ENCODE measurements around the gene TFAP2A. TPM values are rescaled to one million over a fixed set of nuclear protein-coding genes. Genes with fewer than 3 reads are reported as not detected.

The TFAP2A gene
- total and polyA plus RNA-seq, 5 experiments from 2014 or later: not detected

- Mint-ChIP-seq H3K27me3 (peaks cover 46 to 93% (median 73%) of the 10 kb centered on the region in 5 donors), H3K9me3 (peaks cover 0 to 21% (median 4%) of the 10 kb centered on the region in 9 donors), H3K36me3 (peaks cover 0 to 12% (median 10%) of the 10 kb centered on the region in 3 donors), H3K27ac (peak overlapping the region in 1 of 10 donors; percentile 40), H3K4me3 (no peak overlapping the region), H3K4me1 (peaks cover 5 to 18% (median 9%) of the 10 kb centered on the region in 4 donors)
- ATAC-seq (no peak), DNase-seq (no peak)
- POLR2A ChIA-PET: no interaction called here
These were observed 7.8 kb upstream of the TFAP2A start for GRCh38 chr6:10422737-10423034.

GRCh38 chr6:10421921-10422736, 7.3 kb upstream of the TFAP2A start:
- H3K4me3 Mint-ChIP-seq: no peak overlapping the region
- H3K9me3 Mint-ChIP-seq: peaks cover 0 to 23% (median 4%) of the 10 kb centered on the region in 9 donors
- no peak for DNase-seq
- H3K27ac Mint-ChIP-seq: no peak overlapping the region
- H3K36me3 Mint-ChIP-seq: peaks cover 0 to 16% (median 10%) of the 10 kb centered on the region in 3 donors
- H3K4me1 Mint-ChIP-seq: peaks cover 9 to 24% (median 13%) of the 10 kb centered on the region in 4 donors
- H3K27me3 Mint-ChIP-seq: peaks cover 47 to 97% (median 74%) of the 10 kb centered on the region in 5 donors
- POLR2A ChIA-PET: no interaction called here
- ATAC-seq: no peak

DNA sequence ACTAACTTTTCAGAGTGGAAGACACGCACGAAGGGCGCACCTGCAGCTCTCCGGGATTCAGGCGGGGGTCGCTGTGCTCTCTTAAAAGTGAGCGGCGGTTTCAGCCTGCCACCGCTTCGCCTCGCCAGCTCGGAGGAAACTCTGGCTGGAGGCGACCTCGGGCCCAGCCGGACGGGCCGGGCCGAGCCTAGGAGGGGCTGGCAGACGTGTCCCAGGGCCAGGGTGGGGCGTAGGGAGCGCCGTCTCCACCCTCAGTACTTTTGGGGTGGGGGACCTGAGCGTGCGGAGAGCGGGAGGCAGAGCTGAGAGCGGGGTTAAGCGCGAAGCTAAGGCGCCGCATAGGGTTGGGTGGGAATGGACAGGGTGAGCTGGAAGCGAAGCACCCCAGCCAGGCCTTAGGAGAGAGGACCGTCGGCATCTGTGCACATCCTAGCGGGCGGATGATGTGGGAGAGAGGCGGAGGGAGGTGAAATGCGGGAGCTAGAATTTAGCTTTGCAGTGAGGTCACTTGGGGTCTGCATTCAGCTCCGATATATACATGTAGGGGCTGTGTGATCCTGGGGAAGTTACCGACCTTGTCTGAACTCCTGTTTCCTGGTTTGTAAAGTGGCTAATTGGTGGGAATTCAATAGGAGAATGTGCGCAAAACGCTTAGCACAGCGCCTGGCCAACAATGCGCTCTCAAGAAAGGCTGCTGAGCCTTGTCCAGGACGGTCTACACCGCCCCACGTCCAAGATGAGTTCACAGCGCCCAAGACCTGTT, 6.5 kb upstream of the TFAP2A start:
- Mint-ChIP-seq H3K4me1 (peaks cover 11 to 26% (median 13%) of the 10 kb centered on the region in 4 donors), H3K27me3 (peaks cover 46 to 97% (median 74%) of the 10 kb centered on the region in 5 donors), H3K27ac (peak overlapping the region in 1 of 10 donors; percentile 49), H3K36me3 (peaks cover 0 to 16% (median 10%) of the 10 kb centered on the region in 3 donors), H3K4me3 (no peak overlapping the region), H3K9me3 (peaks cover 0 to 30% (median 4%) of the 10 kb centered on the region in 9 donors)
- ATAC-seq (no peak), DNase-seq (no peak)
- POLR2A ChIA-PET: no interaction called here

- Mint-ChIP-seq H3K9me3 (peaks cover 0 to 34% (median 4%) of the 10 kb centered on the region in 9 donors), H3K36me3 (peaks cover under 1 to 16% (median 14%) of the 10 kb centered on the region in 3 donors), H3K27me3 (peaks cover 49 to 100% (median 77%) of the 10 kb centered on the region in 5 donors), H3K4me1 (peaks cover 9 to 23% (median 14%) of the 10 kb centered on the region in 4 donors), H3K4me3 (no peak overlapping the region), H3K27ac (no peak overlapping the region)
- POLR2A ChIA-PET: no interaction called here
- ATAC-seq: no peak
- no peak for DNase-seq
These were observed 5.8 kb upstream of the TFAP2A start for GRCh38 chr6:10420546-10421157.

DNA sequence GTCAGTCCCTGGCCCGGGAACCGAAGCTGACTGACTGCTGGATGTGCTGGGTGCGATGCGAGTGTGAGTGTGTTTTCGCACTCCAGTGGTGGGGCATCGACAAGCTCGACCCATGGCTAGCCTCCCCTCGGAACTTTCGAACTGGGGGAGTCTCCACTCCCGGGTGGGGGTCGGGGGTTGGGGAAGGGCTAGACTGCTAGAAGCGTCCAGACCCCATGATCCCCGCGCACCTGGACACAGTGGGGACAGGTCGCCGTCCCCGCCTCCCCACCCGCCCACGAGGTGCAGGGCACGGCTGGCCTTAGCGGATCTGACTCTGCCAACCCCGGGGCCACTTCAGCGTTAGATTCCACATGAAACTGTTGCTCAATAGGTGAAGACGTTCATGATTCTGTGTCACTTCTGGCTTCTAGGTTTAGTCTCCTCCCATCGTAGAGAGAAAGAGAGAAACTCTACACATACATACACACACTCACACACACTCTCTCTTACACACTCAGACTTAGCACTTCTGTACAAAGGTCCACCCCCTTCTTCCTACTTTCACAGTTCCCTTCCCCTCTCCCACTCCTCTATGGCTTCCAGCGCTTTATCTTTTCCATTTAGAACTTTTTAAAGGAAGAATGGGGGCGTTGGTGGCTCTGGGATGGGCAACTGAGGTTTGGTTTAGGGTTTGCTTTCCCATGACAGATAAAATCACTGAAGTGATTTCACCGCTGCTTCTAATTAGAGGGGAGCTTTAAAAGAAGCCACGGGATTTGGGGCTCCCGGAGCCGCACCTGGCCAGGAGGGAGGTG, 5.1 kb upstream of the TFAP2A start:
- Mint-ChIP-seq H3K27me3 (peaks cover 48 to 100% (median 79%) of the 10 kb centered on the region in 5 donors), H3K9me3 (peaks cover 0 to 34% (median 9%) of the 10 kb centered on the region in 9 donors), H3K4me3 (peak overlapping the region in 3 of 10 donors; percentile 1 to 55 (median 21)), H3K27ac (peak overlapping the region in 1 of 10 donors; percentile 56), H3K4me1 (peaks cover 13 to 24% (median 19%) of the 10 kb centered on the region in 4 donors), H3K36me3 (peaks cover 7 to 21% (median 20%) of the 10 kb centered on the region in 3 donors)
- POLR2A ChIA-PET: no interaction called here
- DNase-seq (no peak), ATAC-seq (no peak)

DNA sequence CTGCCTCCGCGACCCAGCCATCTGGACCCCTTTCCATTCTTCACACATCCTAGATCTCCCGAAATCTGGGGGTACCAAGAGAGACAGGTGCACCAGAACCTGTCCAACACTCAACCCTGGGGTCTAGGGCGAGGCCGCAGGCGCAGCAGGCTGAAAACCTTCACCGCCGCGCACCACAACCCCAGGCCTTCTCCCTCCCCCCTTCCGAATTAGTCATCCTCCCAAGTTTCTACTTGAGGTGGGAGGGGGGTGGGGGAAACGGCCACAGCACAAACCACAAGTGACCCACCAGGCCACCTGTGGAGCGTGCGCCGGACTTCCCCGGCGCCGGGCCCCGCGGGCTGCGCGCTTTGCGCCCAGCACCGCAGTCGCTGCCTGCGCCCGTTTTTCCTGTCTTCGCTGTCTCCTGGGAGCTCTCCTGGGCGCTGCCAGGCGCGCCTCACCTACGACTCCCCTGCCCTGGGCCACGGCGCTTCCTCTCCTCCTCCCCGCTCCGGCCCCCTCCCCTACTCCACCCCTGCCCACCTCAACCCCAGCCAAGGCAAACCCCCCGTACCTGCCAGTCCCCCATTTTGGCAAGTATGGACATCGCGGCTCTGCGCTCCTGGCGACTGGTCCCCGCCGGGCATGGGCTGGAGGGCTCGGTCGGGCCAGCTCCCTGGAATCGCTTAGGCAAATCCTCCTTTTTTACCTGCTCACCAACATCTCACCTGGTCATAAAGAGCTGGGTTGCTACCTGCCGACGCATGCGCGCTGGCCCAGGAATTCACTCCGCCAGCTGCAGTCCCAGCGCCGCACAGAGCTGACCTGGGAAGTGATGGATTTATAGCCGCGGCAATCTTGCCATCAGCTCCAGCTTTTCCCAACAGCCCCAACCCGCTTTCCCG, 4.2 kb upstream of the TFAP2A start:
- H3K36me3 Mint-ChIP-seq: peaks cover 7 to 21% (median 20%) of the 10 kb centered on the region in 3 donors
- peaks cover 42 to 100% (median 78%) of the 10 kb centered on the region in 5 donors for H3K27me3 Mint-ChIP-seq
- POLR2A ChIA-PET: no interaction called here
- H3K4me3 Mint-ChIP-seq: no peak overlapping the region
- H3K4me1 Mint-ChIP-seq: peaks cover 15 to 32% (median 23%) of the 10 kb centered on the region in 4 donors
- DNase-seq (no peak), ATAC-seq (no peak)
- peak overlapping the region in 1 of 10 donors; percentile 69 for H3K27ac Mint-ChIP-seq
- H3K9me3 Mint-ChIP-seq: peaks cover 0 to 42% (median 9%) of the 10 kb centered on the region in 9 donors

GRCh38 chr6:10418361-10418861, 3.5 kb upstream of the TFAP2A start:
- peaks cover 40 to 100% (median 78%) of the 10 kb centered on the region in 5 donors for H3K27me3 Mint-ChIP-seq
- no peak for ATAC-seq
- POLR2A ChIA-PET: no interaction called here

GRCh38 chr6:10417681-10418104, 2.8 kb upstream of the TFAP2A start:
- Mint-ChIP-seq H3K27me3 (peaks cover 39 to 100% (median 76%) of the 10 kb centered on the region in 5 donors), H3K27ac (no peak overlapping the region), H3K4me1 (peaks cover 19 to 44% (median 36%) of the 10 kb centered on the region in 4 donors), H3K9me3 (peaks cover 0 to 52% (median 9%) of the 10 kb centered on the region in 9 donors), H3K4me3 (peak overlapping the region in 4 of 10 donors; percentile 0 to 77 (median 42)), H3K36me3 (peaks cover 7 to 23% (median 20%) of the 10 kb centered on the region in 3 donors)
- DNase-seq (no peak), ATAC-seq (no peak)
- POLR2A ChIA-PET: no interaction called here

More at GRCh38 chr6:10418361-10418861, 3.5 kb upstream of the TFAP2A start:
- Mint-ChIP-seq H3K4me3 (no peak overlapping the region), H3K36me3 (peaks cover 7 to 21% (median 20%) of the 10 kb centered on the region in 3 donors), H3K9me3 (peaks cover 0 to 49% (median 9%) of the 10 kb centered on the region in 9 donors), H3K27ac (peak overlapping the region in 1 of 10 donors; percentile 69), H3K4me1 (peaks cover 18 to 39% (median 30%) of the 10 kb centered on the region in 4 donors)
- DNase-seq: no peak

GRCh38 chr6:10416863-10417641, 2.2 kb upstream of the TFAP2A start:
- H3K9me3 Mint-ChIP-seq: peaks cover 0 to 54% (median 9%) of the 10 kb centered on the region in 9 donors
- POLR2A ChIA-PET: no interaction called here
- peaks cover 7 to 24% (median 20%) of the 10 kb centered on the region in 3 donors for H3K36me3 Mint-ChIP-seq
- peaks cover 40 to 100% (median 78%) of the 10 kb centered on the region in 5 donors for H3K27me3 Mint-ChIP-seq
- ATAC-seq: no peak
- DNase-seq: no peak
- H3K4me3 Mint-ChIP-seq: peak overlapping the region; percentile 29 to 80 (median 68)
- H3K27ac Mint-ChIP-seq: peak overlapping the region in 2 of 10 donors; percentile 22 to 43
- peaks cover 21 to 46% (median 39%) of the 10 kb centered on the region in 4 donors for H3K4me1 Mint-ChIP-seq

- H3K9me3 Mint-ChIP-seq: peaks cover 0 to 54% (median 9%) of the 10 kb centered on the region in 9 donors
- peaks cover 41 to 100% (median 78%) of the 10 kb centered on the region in 5 donors for H3K27me3 Mint-ChIP-seq
- H3K4me3 Mint-ChIP-seq: peak overlapping the region in 7 of 10 donors; percentile 23 to 77 (median 68)
- H3K27ac Mint-ChIP-seq: peak overlapping the region in 1 of 10 donors; percentile 22
- DNase-seq: no peak
- no peak for ATAC-seq
- peaks cover 23 to 48% (median 43%) of the 10 kb centered on the region in 4 donors for H3K4me1 Mint-ChIP-seq
- POLR2A ChIA-PET: no interaction called here
- peaks cover 9 to 25% (median 25%) of the 10 kb centered on the region in 3 donors for H3K36me3 Mint-ChIP-seq
These were observed 1.6 kb upstream of the TFAP2A start for GRCh38 chr6:10416516-10416862.
